GM23338 (cell line): ENCODE data around the gene CER1. TPM values are rescaled to one million over a fixed set of nuclear protein-coding genes. Genes with fewer than 3 reads are reported as not detected.

Source experiments
- ATAC-seq: fragments of 200-7000 bp; cut with Tn5 transposase; 3 replicates; pipeline ENCODE4 v1.9.1; 2020
- DNase-seq: peaks from one replicate; pipeline ENCODE4 v3.0.0-alpha.2; 2015; ENCODE audit warnings: low spot score
- H2AFZ ChIP-seq: fragments of 200-600 bp; sonication (generic); 2 replicates; pipeline ENCODE4 v1.8.0; 2016; ENCODE audit warnings: antibody characterized with exemption, mild to moderate bottlenecking, moderate library complexity
- H3F3A ChIP-seq: fragments of 200-600 bp; sonication (generic); replicated peaks from 2 replicates; pipeline ENCODE4 v1.8.0; 2017; ENCODE audit warnings: antibody characterized with exemption, mixed run types, low read depth
- H3K27ac ChIP-seq: fragments of 200-600 bp; sonication (generic); 2 replicates; pipeline ENCODE4 v1.6.1; 2016; ENCODE audit warnings: low read depth
- H3K27me3 ChIP-seq: fragments of 200-600 bp; sonication (generic); 2 replicates; pipeline ENCODE4 v1.8.0; 2016; ENCODE audit warnings: mild to moderate bottlenecking, mixed run types, moderate library complexity; ENCODE audit not compliant: insufficient read depth
- H3K36me3 ChIP-seq: fragments of 200-600 bp; sonication (generic); 2 replicates; pipeline ENCODE4 v1.8.0; 2016; ENCODE audit warnings: mild to moderate bottlenecking; ENCODE audit not compliant: insufficient read depth
- H3K4me1 ChIP-seq: fragments of 200-600 bp; sonication (generic); 2 replicates; pipeline ENCODE4 v1.8.0; 2016; ENCODE audit warnings: mild to moderate bottlenecking, moderate library complexity; ENCODE audit not compliant: insufficient read depth
- H3K4me2 ChIP-seq: fragments of 200-600 bp; sonication (generic); 2 replicates; pipeline ENCODE4 v1.7.1; 2017; ENCODE audit warnings: mixed run types
- H3K4me3 ChIP-seq: fragments of 200-600 bp; sonication (generic); 2 replicates; pipeline ENCODE4 v1.6.1; 2016; ENCODE audit warnings: mixed run types
- H3K79me2 ChIP-seq: fragments of 200-600 bp; sonication (generic); replicated peaks from 2 replicates; pipeline ENCODE4 v1.8.0; 2017; ENCODE audit warnings: mild to moderate bottlenecking; ENCODE audit not compliant: insufficient read depth
- H3K9me2 ChIP-seq: fragments of 200-600 bp; sonication (generic); 2 replicates; pipeline ENCODE4 v1.8.0; 2017; ENCODE audit not compliant: insufficient read depth
- H4K20me1 ChIP-seq: fragments of 200-600 bp; sonication (generic); replicated peaks from 2 replicates; pipeline ENCODE4 v1.8.0; 2017; ENCODE audit warnings: mild to moderate bottlenecking; ENCODE audit not compliant: insufficient read depth
- H3K27ac Mint-ChIP-seq: 2 replicates; pipeline ENCODE4 v1.8.0; 2020; ENCODE audit warnings: inconsistent platforms, mild to moderate bottlenecking, moderate library complexity, mixed read lengths
- H3K27me3 Mint-ChIP-seq: 3 replicates; pipeline ENCODE4 v1.8.0; 2022; ENCODE audit warnings: low read depth, mild to moderate bottlenecking, moderate library complexity, mixed read lengths, inconsistent platforms; ENCODE audit not compliant: insufficient read depth, poor library complexity
- H3K36me3 Mint-ChIP-seq: 3 replicates; pipeline ENCODE4 v1.8.0; 2021; ENCODE audit warnings: low read depth, mild to moderate bottlenecking, inconsistent platforms, moderate library complexity, mixed read lengths
- H3K4me1 Mint-ChIP-seq: 3 replicates; pipeline ENCODE4 v1.8.0; 2020; ENCODE audit warnings: mild to moderate bottlenecking, inconsistent platforms, mixed read lengths
- H3K4me3 Mint-ChIP-seq: 3 replicates; pipeline ENCODE4 v1.8.0; 2021; ENCODE audit warnings: moderate library complexity, mild to moderate bottlenecking, inconsistent platforms, mixed read lengths
- H3K9me3 Mint-ChIP-seq: 3 replicates; pipeline ENCODE4 v1.8.0; 2020; ENCODE audit warnings: moderate library complexity, mild to moderate bottlenecking, inconsistent platforms, mixed read lengths
- POLR2AphosphoS5 ChIP-seq: IDR thresholded peaks from 2 replicates; pipeline ENCODE4 v1.6.1; 2016; ENCODE audit warnings: antibody characterized with exemption, low read depth
- polyA plus RNA-seq: library from polyadenylated mRNA; unstranded; fragments of >200 nt; fragmentation: Nextera tagmentation; extraction: Ambion mirVana; gene quantifications from 2 replicates; pipeline ENCODE4 v1.2.1, GENCODE V29; 2016
- total RNA-seq: library from RNA; depleted of rRNA; stranded (reverse); fragments of >200 nt; shearing (Covaris generic); gene quantifications from 2 replicates; pipeline ENCODE4 v1.2.3, GENCODE V29; 2014
- TF ChIP-seq, protein P1 (sequence below): fragments of 250-450 bp; sonication (Bioruptor Pico); IDR thresholded peaks from 2 replicates; pipeline ENCODE4 v1.5.0; 2020; ENCODE audit warnings: mild to moderate bottlenecking, moderate library complexity
- TF ChIP-seq, protein P2 (sequence below): IDR thresholded peaks from 2 replicates; pipeline ENCODE4 v1.6.1; 2016; ENCODE audit warnings: antibody characterized with exemption
- TF ChIP-seq, protein P3 (sequence below), 2 experiments: fragments of 200-600 bp in 1 of 2; sonication (generic) in 1 of 2; conservative IDR thresholded peaks; 2 replicates each; pipeline versions ENCODE4 v1.5.1 to v1.6.1; 2016 to 2017; ENCODE audit warnings: antibody characterized with exemption in 2 of 2, low read depth in 2 of 2, mild to moderate bottlenecking in 2 of 2, moderate library complexity in 1 of 2

Gene CER1
- total and polyA plus RNA-seq, 2 experiments from 2014 or later = 0.73 to 4.4 TPM

DNA sequence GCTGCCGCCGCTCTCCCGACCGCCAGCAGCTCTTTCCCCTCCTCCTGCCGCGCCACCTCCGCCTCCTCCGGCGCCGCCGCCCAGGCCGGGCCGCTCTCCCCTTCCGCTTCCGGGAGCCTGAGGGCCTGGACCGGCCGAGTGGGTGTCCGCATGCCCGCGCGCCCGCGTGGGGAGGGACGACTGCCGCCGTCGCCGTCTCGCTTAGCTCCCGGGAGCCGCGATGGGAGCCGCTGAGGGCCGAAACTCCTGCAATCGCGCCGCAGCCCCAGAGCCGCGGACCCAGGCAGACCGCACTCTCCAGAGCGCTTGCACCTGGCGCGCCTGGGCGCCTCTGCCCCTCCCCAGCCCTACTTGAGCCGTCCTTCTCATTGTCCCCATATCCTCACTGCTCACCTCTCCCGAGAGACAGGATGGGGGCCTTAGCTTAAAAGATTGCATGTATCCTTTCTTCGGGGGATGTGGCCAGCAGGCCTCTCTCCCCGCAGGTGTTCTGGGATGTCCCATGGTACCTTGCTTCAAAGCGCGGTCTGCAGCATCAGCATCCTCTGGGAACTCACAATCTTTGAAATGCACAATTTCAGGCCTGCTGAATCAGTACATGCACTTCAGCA, 29.2 kb downstream of the CER1 start, which contains the start of gene ZDHHC21:
Gene ZDHHC21 (minus strand): TSS at position 182 of the 611 bp plus-strand sequence. CDS start 19,092 bp downstream, outside the sequence.
- H2AFZ ChIP-seq = peak within 1 kb of the TSS; percentile 99
- H3K4me3 Mint-ChIP-seq = peak within 1 kb of the TSS; percentile 95
- no peaks in the 10 kb centered on the region for H3K9me3 Mint-ChIP-seq
- ATAC-seq = peak; percentile 93
- H3K4me2 ChIP-seq = peak within 1 kb of the TSS; percentile 92
- H3K4me3 ChIP-seq = peak within 1 kb of the TSS; percentile 82
- peaks cover 12% of the 10 kb centered on the region; the same call in 1 of the 2 replicates for H3K4me1 ChIP-seq
- H4K20me1 ChIP-seq = no peaks in the 10 kb centered on the region
- H3F3A ChIP-seq = 0 out of 2 replicates have a peak, but pooled peaks cover 3% of the 10 kb centered on the region
- peaks cover 15% of the 10 kb centered on the region for H3K36me3 Mint-ChIP-seq
- H3K27me3 Mint-ChIP-seq = peaks cover 7% of the 10 kb centered on the region
- H3K27ac Mint-ChIP-seq = peak within 1 kb of the TSS; percentile 88
- H3K36me3 ChIP-seq = no peaks in the 10 kb centered on the region
- peak; percentile 77 for TF ChIP-seq POLR2AphosphoS5
- TF ChIP-seq, protein P1, sequence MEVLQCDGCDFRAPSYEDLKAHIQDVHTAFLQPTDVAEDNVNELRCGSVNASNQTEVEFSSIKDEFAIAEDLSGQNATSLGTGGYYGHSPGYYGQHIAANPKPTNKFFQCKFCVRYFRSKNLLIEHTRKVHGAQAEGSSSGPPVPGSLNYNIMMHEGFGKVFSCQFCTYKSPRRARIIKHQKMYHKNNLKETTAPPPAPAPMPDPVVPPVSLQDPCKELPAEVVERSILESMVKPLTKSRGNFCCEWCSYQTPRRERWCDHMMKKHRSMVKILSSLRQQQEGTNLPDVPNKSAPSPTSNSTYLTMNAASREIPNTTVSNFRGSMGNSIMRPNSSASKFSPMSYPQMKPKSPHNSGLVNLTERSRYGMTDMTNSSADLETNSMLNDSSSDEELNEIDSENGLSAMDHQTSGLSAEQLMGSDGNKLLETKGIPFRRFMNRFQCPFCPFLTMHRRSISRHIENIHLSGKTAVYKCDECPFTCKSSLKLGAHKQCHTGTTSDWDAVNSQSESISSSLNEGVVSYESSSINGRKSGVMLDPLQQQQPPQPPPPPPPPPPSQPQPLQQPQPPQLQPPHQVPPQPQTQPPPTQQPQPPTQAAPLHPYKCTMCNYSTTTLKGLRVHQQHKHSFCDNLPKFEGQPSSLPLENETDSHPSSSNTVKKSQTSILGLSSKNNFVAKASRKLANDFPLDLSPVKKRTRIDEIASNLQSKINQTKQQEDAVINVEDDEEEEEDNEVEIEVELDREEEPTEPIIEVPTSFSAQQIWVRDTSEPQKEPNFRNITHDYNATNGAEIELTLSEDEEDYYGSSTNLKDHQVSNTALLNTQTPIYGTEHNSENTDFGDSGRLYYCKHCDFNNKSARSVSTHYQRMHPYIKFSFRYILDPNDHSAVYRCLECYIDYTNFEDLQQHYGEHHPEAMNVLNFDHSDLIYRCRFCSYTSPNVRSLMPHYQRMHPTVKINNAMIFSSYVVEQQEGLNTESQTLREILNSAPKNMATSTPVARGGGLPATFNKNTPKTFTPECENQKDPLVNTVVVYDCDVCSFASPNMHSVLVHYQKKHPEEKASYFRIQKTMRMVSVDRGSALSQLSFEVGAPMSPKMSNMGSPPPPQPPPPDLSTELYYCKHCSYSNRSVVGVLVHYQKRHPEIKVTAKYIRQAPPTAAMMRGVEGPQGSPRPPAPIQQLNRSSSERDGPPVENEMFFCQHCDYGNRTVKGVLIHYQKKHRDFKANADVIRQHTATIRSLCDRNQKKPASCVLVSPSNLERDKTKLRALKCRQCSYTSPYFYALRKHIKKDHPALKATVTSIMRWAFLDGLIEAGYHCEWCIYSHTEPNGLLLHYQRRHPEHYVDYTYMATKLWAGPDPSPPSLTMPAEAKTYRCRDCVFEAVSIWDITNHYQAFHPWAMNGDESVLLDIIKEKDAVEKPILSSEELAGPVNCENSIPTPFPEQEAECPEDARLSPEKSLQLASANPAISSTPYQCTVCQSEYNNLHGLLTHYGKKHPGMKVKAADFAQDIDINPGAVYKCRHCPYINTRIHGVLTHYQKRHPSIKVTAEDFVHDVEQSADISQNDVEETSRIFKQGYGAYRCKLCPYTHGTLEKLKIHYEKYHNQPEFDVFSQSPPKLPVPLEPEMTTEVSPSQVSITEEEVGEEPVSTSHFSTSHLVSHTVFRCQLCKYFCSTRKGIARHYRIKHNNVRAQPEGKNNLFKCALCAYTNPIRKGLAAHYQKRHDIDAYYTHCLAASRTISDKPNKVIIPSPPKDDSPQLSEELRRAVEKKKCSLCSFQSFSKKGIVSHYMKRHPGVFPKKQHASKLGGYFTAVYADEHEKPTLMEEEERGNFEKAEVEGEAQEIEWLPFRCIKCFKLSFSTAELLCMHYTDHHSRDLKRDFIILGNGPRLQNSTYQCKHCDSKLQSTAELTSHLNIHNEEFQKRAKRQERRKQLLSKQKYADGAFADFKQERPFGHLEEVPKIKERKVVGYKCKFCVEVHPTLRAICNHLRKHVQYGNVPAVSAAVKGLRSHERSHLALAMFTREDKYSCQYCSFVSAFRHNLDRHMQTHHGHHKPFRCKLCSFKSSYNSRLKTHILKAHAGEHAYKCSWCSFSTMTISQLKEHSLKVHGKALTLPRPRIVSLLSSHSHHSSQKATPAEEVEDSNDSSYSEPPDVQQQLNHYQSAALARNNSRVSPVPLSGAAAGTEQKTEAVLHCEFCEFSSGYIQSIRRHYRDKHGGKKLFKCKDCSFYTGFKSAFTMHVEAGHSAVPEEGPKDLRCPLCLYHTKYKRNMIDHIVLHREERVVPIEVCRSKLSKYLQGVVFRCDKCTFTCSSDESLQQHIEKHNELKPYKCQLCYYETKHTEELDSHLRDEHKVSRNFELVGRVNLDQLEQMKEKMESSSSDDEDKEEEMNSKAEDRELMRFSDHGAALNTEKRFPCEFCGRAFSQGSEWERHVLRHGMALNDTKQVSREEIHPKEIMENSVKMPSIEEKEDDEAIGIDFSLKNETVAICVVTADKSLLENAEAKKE (CRISPR knock-in tag) = no peak
- peaks cover 20% of the 10 kb centered on the region for H3K79me2 ChIP-seq
- no peaks in the 10 kb centered on the region for H3K9me2 ChIP-seq
- H3K27me3 ChIP-seq = peaks cover 5% of the 10 kb centered on the region; the same call in 1 of the 2 replicates
- H3K27ac ChIP-seq = peak within 1 kb of the TSS; percentile 75; the same call in 1 of the 2 replicates
- peak; percentile 67 for DNase-seq
- peaks cover 21% of the 10 kb centered on the region for H3K4me1 Mint-ChIP-seq

DNA sequence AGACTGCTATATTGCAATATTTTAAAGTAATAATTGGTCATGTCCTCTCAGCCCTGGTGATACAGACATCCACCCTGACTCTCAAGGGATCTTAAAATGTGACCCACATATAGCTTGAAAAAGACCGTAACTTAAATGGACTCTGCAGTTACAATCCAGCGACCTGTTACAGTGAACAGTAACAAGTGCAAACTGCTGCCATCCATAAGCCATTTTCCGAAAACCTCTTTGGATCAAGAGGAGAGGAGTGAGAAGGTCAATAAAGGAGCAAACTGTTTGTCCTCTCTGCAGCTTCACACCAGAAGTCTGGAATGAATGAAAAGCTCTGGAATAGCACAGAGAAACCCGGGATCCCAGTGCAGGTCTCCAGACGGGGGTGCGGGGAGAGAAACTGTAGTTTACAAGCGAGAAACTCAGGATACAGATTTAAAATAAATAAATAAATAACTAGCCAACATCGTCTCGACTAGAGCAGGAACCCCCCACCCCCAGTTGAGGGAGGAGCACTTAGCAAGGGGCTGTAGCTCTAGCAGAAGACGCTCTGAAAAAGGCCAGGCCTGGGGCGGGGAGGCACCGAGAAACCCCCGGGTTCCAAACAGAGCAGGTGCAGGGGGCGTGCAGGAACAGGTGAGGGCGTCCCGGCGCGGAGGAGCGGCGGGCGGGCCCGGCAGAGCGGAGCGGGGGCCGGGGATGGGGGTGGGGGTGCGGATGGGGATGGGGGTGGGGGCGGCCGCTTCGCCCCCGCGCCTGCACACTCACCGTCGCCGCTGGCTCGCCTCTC, 29.9 kb downstream of the CER1 start:
- no peaks in the 10 kb centered on the region for H3K9me2 ChIP-seq
- peaks cover 12% of the 10 kb centered on the region; the same call in 1 of the 2 replicates for H3K4me1 ChIP-seq
- TF ChIP-seq, protein P2, sequence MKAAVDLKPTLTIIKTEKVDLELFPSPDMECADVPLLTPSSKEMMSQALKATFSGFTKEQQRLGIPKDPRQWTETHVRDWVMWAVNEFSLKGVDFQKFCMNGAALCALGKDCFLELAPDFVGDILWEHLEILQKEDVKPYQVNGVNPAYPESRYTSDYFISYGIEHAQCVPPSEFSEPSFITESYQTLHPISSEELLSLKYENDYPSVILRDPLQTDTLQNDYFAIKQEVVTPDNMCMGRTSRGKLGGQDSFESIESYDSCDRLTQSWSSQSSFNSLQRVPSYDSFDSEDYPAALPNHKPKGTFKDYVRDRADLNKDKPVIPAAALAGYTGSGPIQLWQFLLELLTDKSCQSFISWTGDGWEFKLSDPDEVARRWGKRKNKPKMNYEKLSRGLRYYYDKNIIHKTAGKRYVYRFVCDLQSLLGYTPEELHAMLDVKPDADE = no peak
- TF ChIP-seq, protein P3, sequence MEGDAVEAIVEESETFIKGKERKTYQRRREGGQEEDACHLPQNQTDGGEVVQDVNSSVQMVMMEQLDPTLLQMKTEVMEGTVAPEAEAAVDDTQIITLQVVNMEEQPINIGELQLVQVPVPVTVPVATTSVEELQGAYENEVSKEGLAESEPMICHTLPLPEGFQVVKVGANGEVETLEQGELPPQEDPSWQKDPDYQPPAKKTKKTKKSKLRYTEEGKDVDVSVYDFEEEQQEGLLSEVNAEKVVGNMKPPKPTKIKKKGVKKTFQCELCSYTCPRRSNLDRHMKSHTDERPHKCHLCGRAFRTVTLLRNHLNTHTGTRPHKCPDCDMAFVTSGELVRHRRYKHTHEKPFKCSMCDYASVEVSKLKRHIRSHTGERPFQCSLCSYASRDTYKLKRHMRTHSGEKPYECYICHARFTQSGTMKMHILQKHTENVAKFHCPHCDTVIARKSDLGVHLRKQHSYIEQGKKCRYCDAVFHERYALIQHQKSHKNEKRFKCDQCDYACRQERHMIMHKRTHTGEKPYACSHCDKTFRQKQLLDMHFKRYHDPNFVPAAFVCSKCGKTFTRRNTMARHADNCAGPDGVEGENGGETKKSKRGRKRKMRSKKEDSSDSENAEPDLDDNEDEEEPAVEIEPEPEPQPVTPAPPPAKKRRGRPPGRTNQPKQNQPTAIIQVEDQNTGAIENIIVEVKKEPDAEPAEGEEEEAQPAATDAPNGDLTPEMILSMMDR (conservative IDR thresholded peaks at IDR 0.05; ENCODE audit: low read depth in 2 of 2) = peak in 1 of 2 experiments; percentile 29; a peak in 2 of 4 replicates
- peaks cover 20% of the 10 kb centered on the region for H3K36me3 Mint-ChIP-seq
- H3K36me3 ChIP-seq = no peaks in the 10 kb centered on the region
- no peaks in the 10 kb centered on the region for H3K9me3 Mint-ChIP-seq
- peaks cover 7% of the 10 kb centered on the region for H3K27me3 Mint-ChIP-seq
- no peak overlapping the region for H3K27ac ChIP-seq
- H3F3A ChIP-seq = 0 out of 2 replicates have a peak, but pooled peaks cover 3% of the 10 kb centered on the region
- peaks cover 5% of the 10 kb centered on the region; the same call in 1 of the 2 replicates for H3K27me3 ChIP-seq
- peak overlapping the region; percentile 95 for H3K4me3 Mint-ChIP-seq
- ATAC-seq (peak; percentile 85), DNase-seq (no peak)
- H2AFZ ChIP-seq = peak overlapping the region; percentile 53
- peaks cover 20% of the 10 kb centered on the region for H3K79me2 ChIP-seq
- H3K27ac Mint-ChIP-seq = peak overlapping the region; percentile 45; the same call in 1 of the 2 replicates
- H3K4me3 ChIP-seq = peak overlapping the region; percentile 82
- no peaks in the 10 kb centered on the region for H4K20me1 ChIP-seq
- H3K4me1 Mint-ChIP-seq = peaks cover 21% of the 10 kb centered on the region
- H3K4me2 ChIP-seq = peak overlapping the region; percentile 92
